Lung (tissue), 12 donors: ENCODE measurements around the gene PEX5L. TPM values are rescaled to one million over a fixed set of nuclear protein-coding genes. Genes with fewer than 3 reads are reported as not detected.

ENCODE experiments used
- ATAC-seq: fragments of 200-7000 bp; cut with Tn5 transposase; one replicate; pipeline ENCODE4 v1.9.1; 2020; ENCODE audit warnings: moderate number of reproducible peaks; ENCODE audit not compliant: insufficient read depth, low FRiP score
- DNase-seq, 3 donors: peaks; one replicate each; pipeline ENCODE4 v3.0.0-alpha.2; 2013 to 2017
- H3K27ac ChIP-seq, 2 donors: one replicate each; pipeline ENCODE4 v1.5.1; 2013; ENCODE audit warnings: mild to moderate bottlenecking in 2 of 2, moderate library complexity in 2 of 2, control low read depth in 1 of 2, inconsistent platforms in 1 of 2, low read depth in 1 of 2, low read length in 1 of 2
- H3K27me3 ChIP-seq, 3 donors: one replicate each; pipeline ENCODE4 v1.5.1; 2013; ENCODE audit warnings: low read length in 2 of 3; ENCODE audit not compliant: control insufficient read depth in 3 of 3, insufficient read depth in 3 of 3
- H3K36me3 ChIP-seq, 4 donors: one replicate each; pipeline ENCODE4 v1.5.1; 2013; ENCODE audit warnings: low read length in 4 of 4, mild to moderate bottlenecking in 1 of 4, moderate library complexity in 1 of 4; ENCODE audit not compliant: control insufficient read depth in 4 of 4, insufficient read depth in 4 of 4
- H3K4me1 ChIP-seq, 5 donors: one replicate each; pipeline ENCODE4 v1.5.1; 2013; ENCODE audit warnings: low read length in 5 of 5, mild to moderate bottlenecking in 2 of 5, moderate library complexity in 1 of 5; ENCODE audit not compliant: control insufficient read depth in 5 of 5, insufficient read depth in 5 of 5
- H3K4me3 ChIP-seq: one replicate; pipeline ENCODE4 v1.5.1; 2013; ENCODE audit warnings: mild to moderate bottlenecking, control low read depth, moderate library complexity
- H3K9ac ChIP-seq, 2 donors: one replicate each; pipeline ENCODE4 v1.5.1; 2013; ENCODE audit warnings: low read length in 2 of 2, control low read depth in 1 of 2; ENCODE audit not compliant: insufficient read depth in 1 of 2
- H3K9me3 ChIP-seq, 4 donors: one replicate each; pipeline ENCODE4 v1.5.1; 2013; ENCODE audit warnings: low read length in 3 of 4, mild to moderate bottlenecking in 1 of 4, moderate library complexity in 1 of 4; ENCODE audit not compliant: control insufficient read depth in 4 of 4, insufficient read depth in 3 of 4
- CTCF ChIP-seq: IDR thresholded peaks from 2 replicates; pipeline ENCODE4 v1.5.1; 2012; ENCODE audit warnings: mild to moderate bottlenecking; ENCODE audit errors: control extremely low read depth, extremely low read depth
- WGBS, 2 donors: extraction: QIAGEN DNeasy Blood & Tissue Kit; methylation state at CpG; one replicate each; pipeline ENCODE4 v1.1.7; 2013; 5-methylcytosine and 5-hydroxymethylcytosine counted together
- polyA plus RNA-seq, 2 donors: library from polyadenylated mRNA; stranded (reverse); fragments of 200-250 nt; gene quantifications; one replicate each; pipeline ENCODE4 v1.2.1, GENCODE V29; 2013
- total RNA-seq, 2 donors: library from RNA; depleted of rRNA in 1 of 2; stranded (reverse); fragments of >200 nt in 1 of 2; gene quantifications; one replicate each; pipeline ENCODE4 v1.2.1, GENCODE V29; 2014 to 2021
- donor health status: control.
- donor health status: control.
- donor health status: Bipolar disorder and iron deficiency.
- donor health status: healthy.
- donor health status: DM: yes; HTN: yes; CAD: no.

Gene PEX5L
- total and polyA plus RNA-seq, 4 donors, result 0.02 to 0.80 (median 0.09) TPM

DNA sequence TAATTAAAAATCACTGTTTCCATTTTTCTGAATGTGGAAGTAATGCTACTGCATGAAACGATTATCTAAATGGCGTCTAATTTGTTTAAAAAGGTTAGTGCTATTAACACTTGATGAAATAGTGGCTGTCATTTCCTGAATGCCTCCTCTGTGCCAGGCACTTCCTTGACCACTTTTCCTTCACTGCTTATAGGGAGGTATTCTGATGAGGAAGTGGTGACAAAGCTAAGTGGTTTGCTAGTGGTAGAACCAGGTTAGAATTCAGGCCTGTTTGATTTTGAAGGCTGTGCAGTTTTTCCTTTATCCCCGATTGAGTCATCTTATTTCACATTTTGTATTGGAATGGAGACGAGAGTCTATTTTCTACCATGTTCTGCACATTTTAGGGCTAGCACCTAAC, 264.9 kb downstream of the PEX5L start:
- no peak overlapping the region for H3K4me3 ChIP-seq
- WGBS, 2 donors, result 60 to 67% methylated on average over 4 of the region's 4 CpGs
- no peak for TF ChIP-seq CTCF
- peaks cover 6 to 17% (median 13%) of the 10 kb centered on the region in 4 donors for H3K36me3 ChIP-seq
- no peaks in the 10 kb centered on the region for H3K27me3 ChIP-seq
- peaks cover 0 to 6% (median 0%) of the 10 kb centered on the region in 4 donors for H3K9me3 ChIP-seq
- no peak overlapping the region for H3K9ac ChIP-seq
- no peak overlapping the region for H3K27ac ChIP-seq
- no peaks in the 10 kb centered on the region for H3K4me1 ChIP-seq
- ATAC-seq, result peak; percentile 61
- DNase-seq, result no peak

GRCh38 chr3:179769411-179770247, 267.1 kb downstream of the PEX5L start:
- no peak for TF ChIP-seq CTCF
- Histone ChIP-seq H3K27ac (no peak overlapping the region), H3K9ac (no peak overlapping the region), H3K27me3 (no peaks in the 10 kb centered on the region), H3K9me3 (no peaks in the 10 kb centered on the region), H3K36me3 (peaks cover 18 to 27% (median 21%) of the 10 kb centered on the region in 4 donors), H3K4me1 (no peaks in the 10 kb centered on the region), H3K4me3 (no peak overlapping the region)
- DNase-seq (peak in 1 of 3 donors; percentile 6), ATAC-seq (no peak)
- 55 to 60% methylated on average over 9 of the region's 9 CpGs for WGBS, 2 donors

DNA sequence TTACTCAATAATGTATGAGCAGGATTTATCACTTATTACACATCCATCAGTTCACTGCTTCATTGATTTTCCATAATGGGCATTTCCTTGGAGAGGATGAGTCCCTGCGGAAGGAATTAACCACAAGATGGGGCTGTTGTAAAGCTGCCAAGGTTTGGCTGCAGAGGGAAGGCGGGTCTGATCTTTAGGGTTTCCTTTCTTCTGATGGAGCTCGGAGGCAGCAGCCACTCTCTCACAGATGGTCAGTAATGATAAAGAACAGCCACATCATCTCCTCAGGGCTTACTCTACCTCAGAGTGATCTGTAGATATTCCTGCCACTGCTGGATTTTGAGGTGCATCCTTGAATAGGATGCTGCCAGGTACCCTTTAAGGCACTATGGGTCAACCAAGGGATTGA, 268.7 kb downstream of the PEX5L start:
- Histone ChIP-seq H3K4me1 (no peaks in the 10 kb centered on the region), H3K27me3 (no peaks in the 10 kb centered on the region), H3K9ac (no peak overlapping the region), H3K36me3 (peaks cover 18 to 30% (median 20%) of the 10 kb centered on the region in 4 donors), H3K9me3 (no peaks in the 10 kb centered on the region), H3K4me3 (no peak overlapping the region), H3K27ac (no peak overlapping the region)
- TF ChIP-seq CTCF, result no peak
- ATAC-seq, result no peak
- peak; percentile 27 to 49 (median 29) for DNase-seq
- 30 to 51% methylated on average over 3 of the region's 3 CpGs for WGBS, 2 donors
